CD4-positive, CD25-positive, alpha-beta regulatory T cell (primary cell): ENCODE results near the gene APBB2. TPM values are rescaled to one million over a fixed set of nuclear protein-coding genes. Genes with fewer than 3 reads are reported as not detected.

Experiments used
- polyA plus RNA-seq, 4 donors: library from polyadenylated mRNA; unstranded; fragments of 300-500 nt; fragmentation: Illumina TruSeq; gene quantifications; one replicate each; pipeline ENCODE4 v1.2.3, GENCODE V29; 2021
- total RNA-seq: library from RNA; stranded (reverse); gene quantifications from one replicate; pipeline ENCODE4 v1.2.3, GENCODE V29; 2022

Gene APBB2
- total and polyA plus RNA-seq, 5 donors from 2014 or later: not detected

Other genes with a start within 250 kb of the APBB2 start
- not detected for gene UCHL1, start 42.4 kb upstream of the APBB2 start, total RNA-seq
- gene UCHL1, start 42.4 kb upstream of the APBB2 start, polyA plus RNA-seq: not detected